BE2C (cell line): ENCODE data around the gene ANKRA2.
"Not testable (repeated sequence)": the region's sequence is repeated elsewhere in the genome, so short reads cannot be mapped to it uniquely, and the experiment has no call there.

ENCODE experiments used
- DNase-seq: peaks from one replicate; pipeline ENCODE4 v3.0.0-alpha.2; 2020
- H3K27me3 ChIP-seq: fragments of 250-450 bp; sonication (Bioruptor Pico); 2 replicates; pipeline ENCODE4 v1.5.1; 2020; ENCODE audit warnings: mild to moderate bottlenecking
- H3K36me3 ChIP-seq: fragments of 250-450 bp; sonication (Bioruptor Pico); 2 replicates; pipeline ENCODE4 v1.5.1; 2020; ENCODE audit warnings: mild to moderate bottlenecking
- H3K4me1 ChIP-seq: fragments of 250-450 bp; sonication (Bioruptor Pico); 2 replicates; pipeline ENCODE4 v1.5.1; 2020
- H3K4me3 ChIP-seq: 2 replicates; pipeline ENCODE4 v1.5.1; 2011; ENCODE audit warnings: low read depth, low read length
- H3K9me3 ChIP-seq: fragments of 250-450 bp; sonication (Bioruptor Pico); 2 replicates; pipeline ENCODE4 v1.5.1; 2020
- CTCF ChIP-seq: IDR thresholded peaks from 2 replicates; pipeline ENCODE4 v1.5.1; 2012; ENCODE audit warnings: mild to moderate bottlenecking, low read depth, low read length

Gene ANKRA2

DNA sequence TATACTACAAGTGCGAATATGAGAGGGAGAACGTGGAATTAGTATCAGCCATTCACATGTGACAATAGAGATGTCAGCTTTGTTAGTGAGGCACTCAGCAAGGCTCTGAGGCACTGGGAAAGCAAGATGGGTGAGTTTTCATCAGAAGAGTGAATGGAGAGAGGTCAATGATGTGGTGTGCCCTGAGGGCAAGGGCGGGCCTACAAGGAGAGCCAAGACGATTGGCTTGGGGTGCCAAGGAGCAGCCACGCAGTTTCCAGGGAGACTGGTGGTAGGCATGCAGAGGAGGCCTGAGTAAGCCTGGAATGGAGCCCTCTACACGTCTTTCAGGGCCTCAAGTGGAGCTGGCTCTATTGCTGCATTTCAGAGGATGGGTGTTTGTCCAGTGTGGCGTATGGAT lies 42.5 kb downstream of the ANKRA2 start:
- H3K9me3 ChIP-seq = no peaks in the 10 kb centered on the region
- no peaks in the 10 kb centered on the region for H3K27me3 ChIP-seq
- TF ChIP-seq CTCF = no peak
- no peak for DNase-seq
- H3K36me3 ChIP-seq = no peaks in the 10 kb centered on the region
- no peak overlapping the region for H3K4me3 ChIP-seq
- H3K4me1 ChIP-seq = no peaks in the 10 kb centered on the region; the same call in 1 of the 2 replicates

DNA sequence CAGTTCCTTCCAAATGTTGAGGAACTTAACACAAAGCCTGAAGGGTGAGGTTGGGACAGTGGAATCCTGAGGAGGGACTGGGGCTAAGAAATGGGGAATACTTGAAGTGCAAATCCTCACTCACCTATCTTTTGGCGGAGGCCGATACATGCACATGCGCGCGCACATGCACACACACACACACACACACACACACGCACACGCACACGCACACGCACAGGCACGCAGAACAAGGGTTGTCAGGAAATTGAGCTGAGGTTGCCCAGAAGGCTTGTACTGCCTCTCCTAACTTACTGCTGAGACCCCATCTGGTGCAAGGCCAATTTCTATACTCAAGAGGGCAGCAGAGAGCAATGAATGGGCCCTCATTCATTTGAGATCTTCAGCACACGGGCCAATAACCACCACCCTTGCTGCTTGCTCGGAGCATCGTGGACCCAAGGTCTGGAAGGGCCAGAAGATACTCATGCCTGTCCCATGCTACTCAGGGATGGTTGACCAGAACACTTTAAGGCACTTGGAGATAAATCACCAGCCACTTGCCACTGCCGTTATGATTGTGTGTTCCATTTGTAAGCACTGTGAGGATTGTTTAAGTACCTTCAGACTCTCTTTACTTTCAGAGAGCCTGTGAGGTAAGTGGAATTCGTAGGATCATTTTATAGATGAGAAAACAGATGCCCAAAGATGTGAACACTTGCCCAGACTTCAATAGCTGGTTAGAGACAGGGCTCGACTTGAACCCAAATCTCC lies 45.7 kb downstream of the ANKRA2 start:
- Histone ChIP-seq H3K4me3 (no peak overlapping the region), H3K27me3 (no peaks in the 10 kb centered on the region), H3K4me1 (no peaks in the 10 kb centered on the region; the same call in 1 of the 2 replicates), H3K36me3 (no peaks in the 10 kb centered on the region), H3K9me3 (no peaks in the 10 kb centered on the region)
- peak; percentile 75 for DNase-seq
- peak; percentile 91 for TF ChIP-seq CTCF

DNA sequence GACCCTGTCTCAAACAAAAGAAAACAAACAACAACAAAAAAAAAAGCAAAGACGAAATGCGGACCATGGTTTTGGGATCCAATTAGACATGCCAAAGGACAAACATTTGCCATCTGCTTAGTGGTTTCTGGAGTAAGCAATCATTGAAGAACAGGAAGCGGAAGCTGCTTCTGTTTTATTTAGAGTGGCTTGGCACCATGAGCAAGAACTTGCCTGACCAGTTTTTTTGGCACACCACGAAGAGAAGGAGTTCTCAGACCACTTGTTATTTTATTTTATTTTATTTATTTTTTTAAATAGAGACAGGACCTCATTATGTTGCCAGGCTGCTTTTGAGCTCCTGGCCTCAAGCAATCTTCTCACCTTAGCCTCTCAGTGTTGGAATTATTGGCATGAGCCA lies 50.2 kb downstream of the ANKRA2 start:
- H3K36me3 ChIP-seq = no peaks in the 10 kb centered on the region

DNA sequence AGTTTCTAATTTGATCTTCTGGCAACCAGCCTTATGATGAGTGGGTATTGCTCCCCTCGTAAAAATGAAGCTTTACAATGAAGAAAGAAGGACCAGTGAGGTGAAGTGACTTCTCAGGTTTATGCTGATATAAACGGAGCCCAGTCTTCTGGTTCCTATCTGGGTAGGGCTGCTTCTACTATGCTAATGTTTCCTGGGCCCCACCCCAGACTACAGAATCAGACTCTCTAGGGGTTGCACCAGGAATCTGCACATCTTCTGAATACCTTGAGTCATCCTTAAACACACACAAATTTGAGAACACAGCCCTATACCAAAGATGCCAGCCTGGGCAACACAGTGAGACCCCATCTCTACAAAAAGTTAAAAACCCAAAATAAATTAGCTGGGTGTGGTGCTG lies 51.0 kb downstream of the ANKRA2 start:
- no peaks in the 10 kb centered on the region for H3K9me3 ChIP-seq
- H3K36me3 ChIP-seq = no peaks in the 10 kb centered on the region
- TF ChIP-seq CTCF = no peak
- no peaks in the 10 kb centered on the region for H3K4me1 ChIP-seq
- DNase-seq = no peak
- H3K4me3 ChIP-seq = no peak overlapping the region
- H3K27me3 ChIP-seq = no peaks in the 10 kb centered on the region

More for the DNA sequence above, 50.2 kb downstream of the ANKRA2 start:
- H3K4me3 ChIP-seq = no peak overlapping the region
- H3K27me3 ChIP-seq = no peaks in the 10 kb centered on the region
- DNase-seq = no peak
- H3K9me3 ChIP-seq = no peaks in the 10 kb centered on the region
- TF ChIP-seq CTCF = no peak
- no peaks in the 10 kb centered on the region; the same call in 1 of the 2 replicates for H3K4me1 ChIP-seq

GRCh38 chr5:73513996-73514395 lies 51.4 kb downstream of the ANKRA2 start:
- H3K4me1 ChIP-seq = no peaks in the 10 kb centered on the region
- no peak for TF ChIP-seq CTCF
- H3K27me3 ChIP-seq = no peaks in the 10 kb centered on the region
- DNase-seq = no peak
- no peaks in the 10 kb centered on the region for H3K9me3 ChIP-seq
- no peak overlapping the region for H3K4me3 ChIP-seq
- H3K36me3 ChIP-seq = no peaks in the 10 kb centered on the region

DNA sequence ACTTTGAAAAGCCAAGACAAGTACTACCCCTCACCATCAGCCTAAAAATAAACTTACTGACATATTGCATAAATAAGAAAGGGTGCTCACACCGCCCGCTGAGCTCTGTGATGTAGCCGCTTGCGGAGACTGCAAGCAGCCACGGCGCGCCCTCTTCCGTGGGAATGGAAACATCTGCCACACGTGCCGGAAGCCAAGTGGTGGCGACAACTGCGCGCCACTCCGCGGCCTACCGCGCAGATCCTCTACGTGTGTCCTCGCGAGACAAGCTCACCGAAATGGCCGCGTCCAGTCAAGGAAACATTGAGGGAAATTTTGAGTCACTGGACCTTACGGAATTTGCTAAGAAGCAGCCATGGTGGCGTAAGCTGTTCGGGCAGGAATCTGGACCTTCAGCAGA lies 56.9 kb downstream of the ANKRA2 start:
- not testable (repeated sequence) for H3K4me3 ChIP-seq, DNase-seq, H3K4me1 ChIP-seq, H3K9me3 ChIP-seq, H3K27me3 ChIP-seq
- H3K36me3 ChIP-seq = peaks cover 39% of the 10 kb centered on the region
